ENCODE data around the gene RNF208. TPM values are rescaled to one million over a fixed set of nuclear protein-coding genes. Genes with fewer than 3 reads are reported as not detected.

RNF208 gene
- total RNA-seq (2021) (31.3 and 38.0 TPM in 2 replicates), Bru-seq, nascent RNA (percentile 44 among the genes with signal in this experiment), BruChase-seq, experiment 1, labeled RNA remaining after a 2-hour chase (percentile 61 among the genes with signal in this experiment), BruChase-seq, experiment 2, labeled RNA remaining after a 6-hour chase (percentile 84 among the genes with signal in this experiment)
- long read RNA-seq, transcript RNF208-201 (1 exons, 1,077 nt) = major isoform, 30 of 34 reads
- long read RNA-seq, partial matches to known transcripts = 0 of 34 reads
- long read RNA-seq, other reads (novel, unspliced or antisense) = 4 of 34 reads

DNA sequence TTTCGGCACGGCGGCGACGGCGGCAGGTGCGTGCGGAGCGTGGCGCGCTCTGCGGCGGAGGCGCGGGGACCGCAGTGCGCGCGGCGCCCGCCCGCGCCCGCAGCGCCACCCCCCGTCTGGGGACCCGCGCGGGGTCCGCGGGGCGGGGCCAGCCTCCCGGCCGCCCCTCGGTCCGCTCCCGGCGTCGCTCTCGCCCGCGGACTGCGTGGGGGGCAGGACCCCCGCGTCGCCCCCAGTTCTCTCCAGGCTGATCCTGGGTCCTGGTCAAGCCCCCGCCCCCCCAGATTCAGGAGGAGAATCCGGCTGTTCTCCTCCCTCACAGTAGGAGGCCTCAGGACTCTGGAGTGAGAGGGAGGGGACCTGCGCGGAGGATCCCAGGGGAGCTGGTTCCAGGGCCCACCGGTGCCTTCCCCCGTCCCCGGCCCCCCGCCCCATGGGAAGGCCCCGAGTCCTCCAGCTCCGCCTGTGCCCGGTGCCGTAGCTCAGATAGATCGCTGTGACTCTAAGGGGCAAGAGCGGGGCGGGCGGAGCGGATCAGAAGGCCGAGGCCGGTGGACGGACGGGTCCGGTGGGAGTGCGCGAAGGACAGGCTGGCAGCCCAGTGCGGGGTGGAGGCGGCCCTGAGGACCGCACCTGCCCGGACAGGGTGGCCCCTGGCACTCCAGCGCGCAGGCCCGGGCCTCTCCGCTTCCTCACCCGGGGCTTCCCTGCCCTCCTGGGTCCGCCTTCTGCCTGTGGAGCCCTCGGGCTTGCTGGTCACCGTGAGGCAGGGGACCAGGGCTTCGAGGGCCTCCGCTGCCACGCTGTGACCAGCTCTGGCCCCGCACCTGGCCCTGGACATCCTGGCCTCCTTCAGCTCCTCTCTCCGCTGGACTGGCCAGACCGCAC, at the start of gene RNF208:
RNF208 (minus strand) TSS at position 51 of the 888 bp plus-strand sequence. CDS start 1,028 bp downstream, outside the sequence.
- peak within 1 kb of the TSS; percentile 38 for H3K27ac ChIP-seq
- intact Hi-C loops (cut with micrococcal nuclease; ENCODE audit: unreplicated experiment) = loop anchor here (1.0 kb wide), 2 partner anchors 21 to 24 kb away; no protein-coding TSS in a partner anchor
- TF ChIP-seq EZH2 (IDR thresholded peaks at IDR 0.05; ENCODE audit: low read depth) = no peak
- TF ChIP-seq, protein P1, sequence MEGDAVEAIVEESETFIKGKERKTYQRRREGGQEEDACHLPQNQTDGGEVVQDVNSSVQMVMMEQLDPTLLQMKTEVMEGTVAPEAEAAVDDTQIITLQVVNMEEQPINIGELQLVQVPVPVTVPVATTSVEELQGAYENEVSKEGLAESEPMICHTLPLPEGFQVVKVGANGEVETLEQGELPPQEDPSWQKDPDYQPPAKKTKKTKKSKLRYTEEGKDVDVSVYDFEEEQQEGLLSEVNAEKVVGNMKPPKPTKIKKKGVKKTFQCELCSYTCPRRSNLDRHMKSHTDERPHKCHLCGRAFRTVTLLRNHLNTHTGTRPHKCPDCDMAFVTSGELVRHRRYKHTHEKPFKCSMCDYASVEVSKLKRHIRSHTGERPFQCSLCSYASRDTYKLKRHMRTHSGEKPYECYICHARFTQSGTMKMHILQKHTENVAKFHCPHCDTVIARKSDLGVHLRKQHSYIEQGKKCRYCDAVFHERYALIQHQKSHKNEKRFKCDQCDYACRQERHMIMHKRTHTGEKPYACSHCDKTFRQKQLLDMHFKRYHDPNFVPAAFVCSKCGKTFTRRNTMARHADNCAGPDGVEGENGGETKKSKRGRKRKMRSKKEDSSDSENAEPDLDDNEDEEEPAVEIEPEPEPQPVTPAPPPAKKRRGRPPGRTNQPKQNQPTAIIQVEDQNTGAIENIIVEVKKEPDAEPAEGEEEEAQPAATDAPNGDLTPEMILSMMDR (conservative IDR thresholded peaks at IDR 0.05) = no peak
- no peaks in the 10 kb centered on the region for H3K9me2 ChIP-seq (ENCODE audit: insufficient read depth)
- no peaks in the 10 kb centered on the region for H3K36me3 ChIP-seq (ENCODE audit: low read depth)
- H3K4me3 ChIP-seq = peak within 1 kb of the TSS; percentile 90
- POLR2A ChIA-PET (ENCODE audit: unreplicated experiment) = interaction anchor here (0.6 to 1.8 kb wide), 8 partner anchors 18 to 93 kb away, joined by 3 to 18 read pairs (median 8); partner anchors contain the start of genes ANAPC2, SSNA1 and TUBB4B
- peaks cover 54% of the 10 kb centered on the region for H3K4me1 ChIP-seq (replicated peaks; ENCODE audit: insufficient read depth)
- no peaks in the 10 kb centered on the region for H3K27me3 ChIP-seq (ENCODE audit: insufficient read depth, low read depth)
- H4K20me1 ChIP-seq (ENCODE audit: insufficient read depth) = no peaks in the 10 kb centered on the region; the same call in 1 of the 2 replicates
- peaks cover 7% of the 10 kb centered on the region; the same call in 1 of the 2 replicates for H3K79me2 ChIP-seq (ENCODE audit: low read depth)
- CTCF ChIA-PET = interaction anchor here (0.6 kb wide), 1 partner anchor 27 kb away, joined by 3 read pairs; no protein-coding TSS in a partner anchor
- no peaks in the 10 kb centered on the region for H3K9me3 ChIP-seq (ENCODE audit: insufficient read depth, low read depth)
- peaks cover 66% of the 10 kb centered on the region for H3F3A ChIP-seq (ENCODE audit: insufficient read depth, low read depth)
- no peak for DNase-seq
- peak within 1 kb of the TSS; percentile 99 for H3K4me2 ChIP-seq
- no TSS peak for BruUV-seq (replicated peaks)
- H2AFZ ChIP-seq = peak within 1 kb of the TSS; percentile 75

- Histone ChIP-seq H3K27ac (no peak overlapping the region), H3K79me2 (ENCODE audit: low read depth) (no peaks in the 10 kb centered on the region), H3F3A (ENCODE audit: insufficient read depth, low read depth) (peaks cover 18% of the 10 kb centered on the region; the same call in 1 of the 2 replicates), H4K20me1 (ENCODE audit: insufficient read depth) (peaks cover 12% of the 10 kb centered on the region; the same call in 1 of the 2 replicates), H3K36me3 (ENCODE audit: low read depth) (no peaks in the 10 kb centered on the region), H3K27me3 (ENCODE audit: insufficient read depth, low read depth) (no peaks in the 10 kb centered on the region), H3K4me1 (replicated peaks; ENCODE audit: insufficient read depth) (peaks cover 5% of the 10 kb centered on the region), H3K4me3 (no peak overlapping the region), H2AFZ (no peak overlapping the region), H3K9me3 (ENCODE audit: insufficient read depth, low read depth) (no peaks in the 10 kb centered on the region), H3K9me2 (ENCODE audit: insufficient read depth) (no peaks in the 10 kb centered on the region), H3K4me2 (no peak overlapping the region)
- no peak for DNase-seq
- no TSS peak for BruUV-seq (replicated peaks)
- TF ChIP-seq EZH2 (IDR thresholded peaks at IDR 0.05; ENCODE audit: low read depth) = no peak
- TF ChIP-seq, protein P1 (conservative IDR thresholded peaks at IDR 0.05) = no peak
- intact Hi-C loops (cut with micrococcal nuclease; ENCODE audit: unreplicated experiment) = no loop called here
- POLR2A ChIA-PET (ENCODE audit: unreplicated experiment) = no interaction called here
- CTCF ChIA-PET = no interaction called here
Measured at GRCh38 chr9:137271696-137272076, 49.6 kb upstream of the RNF208 start.

DNA sequence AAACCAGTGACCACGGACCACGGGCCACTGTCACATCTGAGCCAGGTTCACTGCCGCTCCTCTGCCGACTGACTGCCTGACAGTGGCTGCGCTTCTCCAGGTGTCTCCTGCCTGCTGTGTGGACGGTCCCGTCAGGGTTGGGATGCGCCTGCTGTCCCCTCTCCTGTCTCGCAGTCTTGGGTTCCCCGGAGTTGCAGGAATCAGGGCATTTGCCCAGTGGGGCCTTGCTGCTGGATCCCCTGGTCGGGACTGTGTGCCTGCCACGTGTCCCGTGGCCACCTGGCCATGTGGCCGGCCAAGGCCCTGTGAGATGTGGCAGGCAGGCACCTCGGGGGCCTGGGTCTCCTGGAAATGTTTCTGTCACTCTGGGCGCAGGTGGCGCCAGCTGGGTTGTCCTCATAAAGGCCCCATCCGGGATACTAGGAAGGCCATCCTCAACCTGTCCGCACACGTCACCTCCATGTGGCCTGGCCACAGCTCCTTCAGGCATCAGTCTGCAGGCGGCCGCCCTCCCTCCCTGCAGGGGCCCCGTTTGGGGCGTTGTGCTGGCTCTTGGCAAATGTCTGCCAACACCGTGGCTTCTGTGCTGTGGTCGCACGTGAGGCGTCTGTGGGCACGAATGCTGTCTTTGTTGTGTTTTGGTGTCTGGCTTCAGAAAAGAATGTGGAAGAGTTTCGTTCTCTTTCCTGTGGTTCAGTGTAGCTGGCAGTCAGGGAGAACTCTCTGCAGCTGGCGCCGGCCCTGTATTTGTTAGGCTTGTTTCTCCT, 49.1 kb upstream of the RNF208 start:
- BruUV-seq (replicated peaks) = no TSS peak
- TF ChIP-seq, protein P1 (conservative IDR thresholded peaks at IDR 0.05) = no peak
- TF ChIP-seq EZH2 (IDR thresholded peaks at IDR 0.05; ENCODE audit: low read depth) = no peak

More for the DNA sequence above, 49.1 kb upstream of the RNF208 start:
- Histone ChIP-seq H3K36me3 (ENCODE audit: low read depth) (no peaks in the 10 kb centered on the region), H3K79me2 (ENCODE audit: low read depth) (no peaks in the 10 kb centered on the region), H3K27me3 (ENCODE audit: insufficient read depth, low read depth) (no peaks in the 10 kb centered on the region), H4K20me1 (ENCODE audit: insufficient read depth) (peaks cover 12% of the 10 kb centered on the region; the same call in 1 of the 2 replicates), H3K27ac (no peak overlapping the region), H3F3A (ENCODE audit: insufficient read depth, low read depth) (peaks cover 12% of the 10 kb centered on the region; the same call in 1 of the 2 replicates), H3K9me3 (ENCODE audit: insufficient read depth, low read depth) (no peaks in the 10 kb centered on the region), H3K9me2 (ENCODE audit: insufficient read depth) (no peaks in the 10 kb centered on the region), H3K4me3 (no peak overlapping the region), H2AFZ (no peak overlapping the region), H3K4me1 (replicated peaks; ENCODE audit: insufficient read depth) (no peaks in the 10 kb centered on the region), H3K4me2 (no peak overlapping the region)
- DNase-seq = no peak
- POLR2A ChIA-PET (ENCODE audit: unreplicated experiment) = no interaction called here
- intact Hi-C loops (cut with micrococcal nuclease; ENCODE audit: unreplicated experiment) = no loop called here
- CTCF ChIA-PET = interaction anchor here (0.6 kb wide), 1 partner anchor 238 kb away, joined by 3 read pairs; no protein-coding TSS in a partner anchor
